ENCODE results near the gene CCM2.

The CCM2 gene

DNA sequence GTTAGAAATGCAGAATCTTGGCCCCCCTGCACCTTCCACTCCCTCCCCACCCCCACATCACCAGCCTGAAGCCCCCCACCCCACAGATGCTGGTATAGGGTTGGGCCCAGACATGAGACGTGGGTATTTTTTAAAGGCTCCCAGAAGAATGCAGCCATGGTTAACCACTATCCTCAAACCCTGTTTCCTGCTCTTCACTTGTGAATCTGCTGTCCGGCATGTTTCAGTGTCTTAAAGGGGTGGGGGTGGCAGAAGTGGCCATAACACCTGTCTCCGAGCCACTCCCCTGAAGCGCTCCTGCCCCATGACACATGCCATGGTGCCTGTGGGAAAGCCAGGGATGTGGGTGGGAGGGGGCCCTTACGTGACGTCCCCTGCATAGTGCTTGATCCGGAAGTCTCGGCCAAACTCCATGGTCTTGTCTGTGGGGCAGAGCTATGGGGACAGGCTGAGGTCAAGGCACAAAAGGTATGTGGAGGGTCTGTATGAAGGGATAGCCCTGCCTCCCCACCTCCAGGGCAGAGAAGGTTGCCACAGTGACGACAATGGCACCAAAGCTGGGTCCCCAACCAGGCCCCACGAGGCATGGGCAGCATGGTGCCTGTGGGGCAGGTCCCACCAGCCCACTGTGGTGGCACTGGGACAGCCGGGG, 30.8 kb upstream of the CCM2 start:
- no peak for DNase-seq (ENCODE audit: low read depth, low spot score)

DNA sequence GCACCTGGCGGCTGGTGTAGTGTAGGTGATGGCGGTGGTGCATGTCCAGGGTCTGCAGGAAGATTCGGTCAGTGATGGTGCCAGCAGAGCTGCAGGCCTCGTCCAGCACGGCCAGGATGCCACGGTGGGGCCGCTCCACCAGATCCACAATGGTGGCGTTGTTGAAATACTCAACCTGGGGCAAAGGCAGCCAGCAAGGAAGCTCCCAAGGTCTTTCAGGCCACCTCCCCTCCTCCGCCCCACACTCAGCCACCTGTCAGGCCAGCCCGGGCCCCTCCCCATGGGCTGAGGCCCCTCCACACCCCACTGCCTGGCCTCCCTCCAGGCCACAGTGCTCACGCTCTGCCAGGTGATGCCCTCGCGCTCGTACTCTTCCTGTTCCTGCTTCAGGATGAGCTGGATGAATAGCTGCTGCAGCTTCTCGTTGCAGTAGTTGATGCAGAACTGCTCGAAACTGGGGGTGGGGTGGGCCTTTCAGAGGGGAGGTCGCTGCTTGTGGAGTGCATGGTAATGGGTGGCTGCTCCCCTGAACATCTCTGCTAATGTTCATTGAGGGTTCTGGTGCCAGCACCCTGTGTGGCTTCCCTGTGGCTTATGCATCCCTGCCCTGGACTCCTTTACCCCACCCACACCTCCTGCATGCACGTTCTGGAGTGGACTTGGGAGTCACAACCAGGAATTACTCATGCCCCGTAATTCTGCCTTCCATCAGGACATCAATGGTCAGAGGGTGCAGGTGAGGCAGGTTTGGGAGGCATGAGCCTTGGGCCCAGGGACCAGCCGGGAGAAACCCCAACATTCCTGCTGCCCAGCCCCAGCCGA, 30.1 kb upstream of the CCM2 start:
- no peak for DNase-seq (ENCODE audit: low read depth, low spot score)

DNA sequence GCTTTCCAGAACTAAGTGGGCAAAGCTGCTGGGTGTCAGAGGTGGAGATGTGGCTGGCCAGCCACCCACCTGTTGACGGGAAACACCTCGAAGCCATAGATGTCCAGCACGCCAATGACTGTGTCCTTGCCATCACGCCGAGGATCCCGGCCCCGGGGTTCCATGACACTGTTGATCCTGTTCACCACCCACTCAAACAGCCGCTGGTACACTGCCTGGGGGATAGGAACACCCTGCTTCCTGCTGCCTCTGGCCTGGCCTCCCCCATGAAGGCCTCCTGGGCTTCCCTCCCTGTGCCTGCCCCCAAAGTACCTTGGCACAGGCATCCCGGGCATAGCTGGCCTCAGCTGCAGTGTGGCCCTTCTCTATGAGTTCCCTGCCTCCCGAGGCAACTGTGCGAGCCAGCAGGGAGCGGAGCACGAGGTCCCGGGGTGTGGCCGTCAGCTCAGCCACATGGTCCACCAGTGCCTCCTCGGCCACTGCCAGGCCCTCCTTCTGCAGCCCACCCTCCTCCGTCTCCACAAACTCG, 29.4 kb upstream of the CCM2 start:
- DNase-seq (ENCODE audit: low read depth, low spot score), result no peak

DNA sequence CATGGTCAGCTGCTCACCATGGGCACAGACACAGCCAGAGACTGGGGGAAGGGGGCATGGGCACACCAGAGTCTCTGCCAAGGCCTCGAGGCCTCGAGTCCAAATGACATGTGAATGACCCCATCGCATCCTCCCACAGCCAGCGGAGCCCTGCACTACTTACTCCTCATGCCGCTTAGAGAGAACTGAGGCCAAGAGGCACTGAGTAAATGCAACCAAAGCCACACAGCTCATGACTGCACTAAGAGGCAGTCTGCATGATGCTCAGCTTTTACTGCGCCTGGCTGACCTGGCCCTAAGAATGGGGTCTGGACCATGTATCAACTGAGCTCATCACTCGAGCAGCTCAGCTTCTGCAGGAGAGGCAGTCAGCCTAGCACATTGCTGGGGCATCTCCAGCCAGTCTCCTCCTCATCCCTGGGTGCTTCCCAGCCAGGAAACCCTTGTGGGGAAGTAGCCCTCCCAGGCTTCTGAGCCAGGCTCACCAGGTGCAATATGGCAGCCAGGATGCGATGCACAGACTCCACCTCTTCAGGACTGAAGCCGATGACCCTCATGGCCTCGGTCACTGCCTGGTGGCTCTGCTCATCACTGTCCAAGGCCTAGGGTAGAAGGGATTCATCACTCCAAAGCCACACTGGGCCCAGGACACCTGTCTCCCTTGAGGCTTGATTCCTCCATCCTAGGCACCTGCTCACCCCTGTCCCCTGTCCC, 28.7 kb upstream of the CCM2 start:
- no peak for DNase-seq (ENCODE audit: low read depth, low spot score)

DNA sequence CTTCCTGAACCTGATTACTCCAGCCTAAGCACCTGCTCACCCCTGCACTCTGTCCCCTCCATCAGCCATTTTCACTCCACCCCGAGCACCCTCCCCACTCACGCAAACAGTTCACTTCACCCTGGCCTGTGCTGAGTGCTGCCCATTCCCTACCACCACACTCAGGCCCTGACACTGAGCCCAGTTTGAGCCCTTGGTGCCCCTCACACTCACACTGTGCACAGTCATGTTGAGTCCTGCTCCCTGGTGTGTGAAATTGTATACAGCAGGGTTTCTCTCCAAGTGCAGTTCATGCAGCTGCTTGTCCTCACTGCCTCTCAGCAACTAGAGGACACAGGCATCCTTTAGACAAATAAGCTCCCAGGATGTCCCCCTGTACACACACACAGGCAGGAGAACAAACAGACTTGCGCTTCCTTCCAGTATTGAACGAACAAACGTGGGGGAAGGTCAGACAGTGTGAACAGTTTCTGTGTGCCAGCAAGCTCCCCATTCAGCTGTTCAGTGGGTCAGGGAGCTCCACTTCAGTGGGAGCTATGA, 28.0 kb upstream of the CCM2 start:
- DNase-seq (ENCODE audit: low read depth, low spot score), result no peak

DNA sequence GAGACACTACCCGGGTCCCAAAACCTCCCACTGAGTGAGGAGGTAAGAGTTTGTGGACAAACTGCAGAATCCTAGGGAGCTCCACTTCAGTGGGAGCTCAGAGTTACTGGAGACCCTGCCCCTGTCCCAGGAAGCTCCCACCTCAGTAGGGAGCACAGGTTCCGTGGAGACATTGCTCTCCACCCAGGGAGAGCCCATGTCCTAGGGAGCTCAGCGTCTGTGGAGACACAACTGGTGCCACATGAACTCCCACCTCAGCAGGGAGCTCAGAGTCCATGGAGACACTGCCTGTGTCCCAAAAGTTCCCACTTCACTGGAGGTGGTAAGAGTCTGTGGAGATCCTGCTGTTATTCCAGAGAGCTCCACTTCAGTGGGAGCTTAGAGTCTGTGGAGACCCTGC, 27.4 kb upstream of the CCM2 start:
- DNase-seq (ENCODE audit: low read depth, low spot score), result no peak

DNA sequence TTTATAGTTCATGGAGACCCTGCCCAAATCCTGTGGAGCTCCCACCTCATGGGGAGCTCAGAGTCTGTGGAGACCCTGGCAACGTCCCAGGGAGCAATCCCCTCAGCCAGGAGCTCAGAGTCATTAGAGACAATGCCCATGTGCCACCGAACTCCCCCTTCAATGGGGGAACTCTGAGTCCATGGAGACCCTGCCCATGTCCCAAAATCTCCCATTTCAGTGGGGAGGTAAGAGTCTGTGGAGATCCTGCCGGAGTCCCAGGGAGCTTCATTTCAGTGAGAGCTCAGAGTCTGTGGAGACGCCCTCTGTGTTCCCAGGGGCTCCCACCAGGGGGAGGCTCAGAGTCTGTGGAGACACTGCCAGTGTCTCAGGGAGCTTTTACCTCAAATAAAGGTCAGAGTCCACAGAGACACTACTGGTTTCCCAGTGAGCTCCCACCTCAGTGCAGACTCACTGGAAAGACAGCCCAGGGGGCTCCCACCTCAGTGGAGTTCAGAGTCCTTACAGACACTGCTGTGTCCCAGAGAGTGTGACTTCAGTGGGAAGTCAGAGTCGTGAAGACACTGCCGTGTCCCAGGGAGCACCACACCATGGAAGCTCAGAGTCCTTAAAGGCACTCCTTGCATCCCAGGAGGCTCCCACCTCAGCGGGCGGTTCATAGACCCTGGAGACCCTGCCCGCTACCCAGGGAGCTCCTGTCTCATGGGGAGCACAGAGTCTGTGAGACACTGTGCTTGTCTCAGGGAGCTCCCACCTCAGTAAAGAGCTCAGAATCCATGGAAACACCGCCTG, 26.2 kb upstream of the CCM2 start:
- no peak for DNase-seq (ENCODE audit: low read depth, low spot score)

DNA sequence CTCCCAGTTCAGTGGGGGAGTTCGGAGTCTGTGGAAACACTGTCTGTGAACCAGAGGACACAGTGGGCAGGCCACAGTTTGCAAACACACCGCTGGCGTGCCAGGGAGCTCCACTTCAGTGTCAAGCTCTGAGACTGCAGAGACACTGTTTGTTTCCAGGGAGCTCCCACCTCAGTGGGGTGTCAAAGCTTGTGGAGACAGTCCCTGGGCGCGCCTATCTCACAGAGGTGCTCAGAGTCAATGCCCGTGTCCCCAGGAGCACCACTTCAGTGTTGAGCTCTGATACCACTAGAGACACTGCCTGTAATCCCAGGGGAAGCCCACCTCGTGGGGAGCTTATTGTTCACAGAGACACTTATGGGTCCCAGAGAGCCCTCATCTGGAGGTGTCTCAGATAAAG, 25.5 kb upstream of the CCM2 start:
- DNase-seq (ENCODE audit: low read depth, low spot score), result no peak

DNA sequence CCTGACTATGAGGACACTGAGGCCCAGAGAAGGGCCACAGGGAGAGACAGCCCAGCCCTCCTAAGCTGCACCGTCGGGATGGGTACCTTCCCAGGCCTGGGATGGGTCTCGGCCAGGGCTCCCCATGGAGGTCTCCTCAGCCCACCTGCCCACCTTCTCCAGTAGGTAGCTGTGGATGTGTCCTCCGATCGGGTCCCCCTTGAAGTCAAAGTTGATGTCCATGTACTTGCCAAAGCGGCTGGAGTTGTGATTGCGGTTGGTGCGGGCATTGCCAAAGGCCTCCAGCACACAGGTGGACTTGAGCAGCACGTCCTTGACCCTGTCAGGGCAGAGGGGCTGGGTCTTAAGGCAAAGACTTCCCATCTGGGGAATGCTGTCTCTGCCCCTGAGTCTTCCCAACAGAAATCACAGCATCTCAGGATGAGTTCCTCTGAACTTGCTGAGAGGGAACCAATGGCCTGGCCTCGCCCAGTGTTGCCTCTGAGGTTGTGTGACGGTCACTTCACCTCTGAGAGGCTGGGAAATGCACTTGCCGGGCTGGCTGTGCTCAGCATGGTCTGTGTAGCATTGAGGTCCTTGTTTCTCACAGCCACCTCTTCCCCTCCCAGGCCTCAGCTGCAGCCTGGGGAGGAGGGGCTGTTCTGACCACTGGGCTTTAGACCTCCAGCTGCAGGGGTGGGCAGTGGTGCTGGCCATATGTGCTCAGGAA, 24.5 kb upstream of the CCM2 start:
- DNase-seq (ENCODE audit: low read depth, low spot score), result no peak

DNA sequence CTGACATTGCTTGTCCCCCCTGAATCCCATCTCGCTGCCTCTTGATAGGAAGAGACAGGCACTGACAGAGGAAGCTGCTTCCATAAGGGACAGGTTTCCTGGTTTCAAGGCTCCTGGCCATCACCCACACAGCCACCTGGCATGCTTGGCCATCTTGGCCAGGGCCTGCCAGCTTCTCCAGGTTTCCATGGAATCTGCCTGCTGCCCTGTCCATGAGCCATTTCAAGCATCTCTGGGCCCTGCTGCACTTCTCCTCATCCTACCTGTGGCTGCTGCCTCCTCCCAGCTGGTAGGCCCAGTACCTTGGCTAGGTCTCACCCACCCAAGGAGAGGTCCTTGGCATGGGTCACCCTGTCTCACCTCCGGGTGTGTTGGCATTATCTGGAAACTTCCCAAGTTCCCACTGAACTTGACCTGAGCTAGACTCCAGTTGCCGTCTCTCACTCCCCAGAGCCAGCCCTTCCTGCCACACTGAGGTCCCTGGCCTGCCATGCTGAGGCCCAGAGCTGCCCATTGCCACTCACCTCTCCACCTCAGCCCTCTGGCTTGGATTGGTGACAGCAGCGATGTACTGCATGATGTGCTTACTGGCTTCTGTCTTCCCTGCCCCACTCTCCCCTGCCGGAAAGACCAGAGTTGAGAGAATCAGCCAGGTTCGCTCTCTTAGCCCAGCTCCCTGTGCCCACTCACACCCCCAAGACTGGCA, 23.8 kb upstream of the CCM2 start:
- no peak for DNase-seq (ENCODE audit: low read depth, low spot score)

DNA sequence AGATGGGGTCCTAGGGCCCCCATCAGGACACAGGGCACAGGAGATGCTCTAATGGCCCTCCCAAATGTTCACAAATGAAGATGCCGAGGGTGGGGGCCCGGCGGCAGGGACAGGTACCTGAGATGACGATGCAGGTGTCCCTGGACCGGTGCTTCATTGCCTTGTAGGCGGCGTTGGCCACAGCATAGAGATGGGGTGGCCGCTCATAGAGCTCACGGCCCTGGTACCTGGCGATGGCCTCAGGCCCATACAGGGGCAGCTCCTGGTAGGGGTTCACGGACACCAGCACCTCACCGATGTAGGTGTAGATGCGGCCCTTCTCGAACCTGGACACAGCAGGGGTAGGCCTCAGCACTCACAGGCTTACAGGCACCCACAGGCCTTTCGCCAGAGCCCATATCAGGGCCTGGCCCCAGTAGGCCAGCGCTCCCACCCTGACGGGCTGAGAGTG, 23.2 kb upstream of the CCM2 start:
- DNase-seq (ENCODE audit: low read depth, low spot score), result no peak

DNA sequence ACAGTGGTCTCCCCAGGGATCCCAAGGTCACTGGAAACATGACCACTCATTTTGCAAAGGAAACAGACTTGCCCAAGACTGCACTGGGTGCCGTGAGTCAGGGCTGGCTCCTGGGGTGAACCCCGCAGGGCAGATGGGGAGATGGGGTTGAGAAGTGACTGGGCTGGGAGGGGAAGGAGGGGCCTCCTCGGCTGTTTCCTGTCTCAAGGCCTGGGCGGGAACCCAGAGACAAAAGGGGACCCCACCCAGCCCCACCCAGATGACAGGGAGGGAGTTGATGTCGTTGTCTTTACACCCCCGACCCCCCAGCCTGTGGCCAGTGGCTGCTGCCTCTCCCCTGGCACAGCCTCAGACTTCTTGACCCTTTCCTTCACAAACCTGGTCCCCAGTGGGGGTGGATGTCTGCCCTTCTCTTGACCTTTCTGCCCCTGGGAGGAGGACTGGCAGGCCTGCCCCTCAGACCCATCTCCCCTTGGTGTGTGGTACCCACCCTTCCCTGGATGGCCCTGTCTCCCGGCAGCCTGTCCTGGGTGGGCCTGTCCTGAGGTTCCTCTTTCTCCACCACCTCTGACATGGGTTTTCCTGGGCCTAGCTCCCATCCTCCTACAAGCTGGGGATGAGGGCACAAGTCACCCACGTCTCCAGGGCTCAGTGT, 22.6 kb upstream of the CCM2 start:
- no peak for DNase-seq (ENCODE audit: low read depth, low spot score)

DNA sequence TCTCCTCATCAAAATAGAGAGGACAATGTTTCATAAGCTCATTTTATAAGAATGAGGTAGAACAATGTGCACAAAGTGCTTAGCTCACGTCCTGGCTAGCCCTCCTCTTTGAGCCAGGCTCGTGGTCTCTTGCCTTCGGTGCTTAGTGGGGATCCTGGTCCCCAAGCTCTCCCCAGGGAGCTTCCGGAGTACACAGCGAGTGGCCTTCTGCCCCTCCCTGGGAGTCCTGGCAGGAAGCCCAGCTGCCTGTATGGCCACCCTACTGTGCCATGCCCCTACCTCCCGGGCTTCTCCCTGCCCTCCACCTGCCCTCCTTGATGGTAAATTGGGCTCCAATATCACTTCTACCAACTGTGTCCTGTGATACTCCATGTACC, 22.1 kb upstream of the CCM2 start:
- no peak for DNase-seq (ENCODE audit: low read depth, low spot score)

DNA sequence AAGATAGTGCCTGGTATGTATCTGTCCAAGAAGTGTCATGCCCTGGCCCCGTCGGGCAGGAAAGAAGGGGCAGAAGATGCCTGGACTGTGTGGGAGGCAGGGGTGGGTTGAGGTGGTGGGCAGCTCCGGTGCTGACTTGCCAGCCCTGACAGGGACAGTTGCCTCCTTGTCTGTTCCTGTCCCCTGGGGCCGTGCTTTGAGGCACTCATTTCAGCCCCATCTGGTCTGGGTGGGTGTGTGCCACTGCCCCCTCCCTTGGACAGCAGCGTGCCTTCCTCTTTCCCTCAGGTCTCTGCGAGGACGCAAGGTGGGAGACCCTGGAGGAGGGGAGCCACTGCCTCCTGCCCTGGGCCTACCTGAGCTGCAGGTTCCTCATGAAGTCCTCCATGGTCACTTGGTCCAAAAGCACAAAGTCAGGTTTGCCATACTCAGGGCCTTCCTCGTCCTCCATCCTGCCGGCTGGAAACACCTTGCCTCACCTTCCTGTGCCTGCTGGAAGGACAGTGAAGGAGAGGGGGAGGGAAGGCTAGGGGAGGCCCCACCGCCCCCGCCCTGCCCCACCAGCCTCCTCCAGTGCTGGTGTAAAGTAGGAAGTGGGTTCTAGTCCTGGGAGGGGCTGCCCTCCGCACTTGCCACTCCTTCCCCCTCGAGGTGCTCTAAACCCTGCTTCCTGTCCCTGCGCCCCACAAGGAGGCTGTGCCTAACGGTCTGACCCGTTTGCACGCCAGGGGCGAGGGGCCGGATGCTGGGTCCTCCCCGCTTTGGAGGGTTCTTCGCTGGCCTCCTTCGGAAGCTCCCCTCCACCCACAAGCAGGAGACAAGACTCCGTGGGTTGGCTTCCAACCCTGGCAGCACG, 21.3 kb upstream of the CCM2 start, which contains the start of gene MYO1G:
Gene MYO1G, minus strand, starts transcription at position 505 of the 856 bp plus-strand sequence. Its CDS starts 54 bp downstream, at position 451.
- no peak for DNase-seq (ENCODE audit: low read depth, low spot score)

DNA sequence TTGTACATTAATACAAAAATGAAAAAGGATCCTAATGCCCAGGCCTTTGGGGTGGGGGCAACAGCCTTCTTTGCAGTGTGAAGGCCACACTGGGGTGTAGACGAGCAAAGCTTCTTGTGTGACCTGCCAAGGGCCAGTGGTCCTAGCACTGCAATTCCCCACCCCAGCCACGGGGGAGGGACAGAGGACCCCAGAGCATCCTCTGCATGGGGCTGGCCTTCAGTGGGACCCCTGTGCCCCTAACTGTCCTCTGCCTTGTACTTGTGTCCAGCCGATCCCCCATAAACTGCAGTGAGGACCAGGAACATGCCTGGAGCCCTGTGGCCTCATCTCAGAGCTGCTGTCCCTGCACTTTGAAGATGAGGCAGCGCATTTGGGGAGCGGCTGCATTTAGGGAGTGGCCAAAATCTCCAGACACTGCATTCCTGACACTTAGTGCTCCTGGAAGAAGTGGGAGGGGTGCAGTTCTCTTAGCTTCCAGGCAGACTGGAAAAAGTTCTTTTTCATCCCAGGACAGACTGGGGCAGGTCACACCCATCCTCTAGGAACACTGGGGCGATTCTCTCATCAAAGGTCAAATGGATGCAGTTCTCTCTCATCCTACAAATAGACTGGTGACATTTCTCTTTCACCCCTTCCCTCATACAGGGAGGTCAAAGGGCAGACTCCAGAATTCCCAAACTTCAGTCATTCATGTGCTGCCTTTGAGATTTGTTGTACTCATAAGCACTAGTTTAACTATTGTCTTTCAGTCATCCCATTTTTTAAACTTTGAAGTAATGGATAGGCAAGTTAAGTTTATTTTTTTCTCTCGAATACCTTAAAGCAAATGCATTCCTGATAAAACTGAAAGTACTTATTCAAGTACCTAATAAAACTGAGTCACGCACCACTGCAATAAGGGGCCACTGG, 20.3 kb upstream of the CCM2 start:
- DNase-seq (ENCODE audit: low read depth, low spot score), result no peak

DNA sequence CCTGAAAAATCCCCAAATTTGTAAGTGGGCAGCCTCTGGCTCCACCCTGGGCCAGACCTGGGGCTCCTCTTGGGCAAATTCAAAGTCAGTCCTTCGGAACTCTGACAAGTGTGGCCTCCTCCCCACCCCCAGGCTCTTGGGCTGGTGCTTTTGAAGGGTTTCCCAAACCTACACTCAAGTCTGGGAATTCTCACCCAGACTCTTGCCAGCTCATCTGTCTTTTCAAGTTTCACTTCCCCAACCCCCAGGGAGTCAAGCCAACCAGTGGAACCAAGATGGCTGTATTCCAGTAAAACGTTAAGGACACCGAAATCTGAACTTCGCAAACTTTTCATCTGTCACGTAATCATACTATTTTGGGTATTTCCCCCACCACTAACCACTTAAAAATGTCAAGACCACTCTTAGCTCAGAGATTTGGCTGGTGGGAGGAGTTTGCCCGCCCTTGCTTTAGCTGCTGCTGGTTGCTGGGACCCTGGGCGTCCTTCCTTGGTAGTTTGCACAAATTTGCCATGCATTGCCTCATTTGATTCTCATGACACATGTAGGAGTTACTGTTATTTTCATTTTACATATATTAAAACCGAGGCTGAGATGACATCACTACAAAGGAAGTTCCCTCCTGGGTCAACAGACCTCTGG, 19.5 kb upstream of the CCM2 start:
- no peak for DNase-seq (ENCODE audit: low read depth, low spot score)
